Upper lobe of right lung (tissue), 1 donor: ENCODE results near the gene ROBO2. TPM values are rescaled to one million over a fixed set of nuclear protein-coding genes. Genes with fewer than 3 reads are reported as not detected.
A peak's percentile ranks its signal among the peaks of the same experiment; 100 is the strongest.

Experiments used
- ATAC-seq: fragments of 200-7000 bp; cut with Tn5 transposase; one replicate; pipeline ENCODE4 v1.9.1; 2020; ENCODE audit warnings: mild to moderate bottlenecking, moderate library complexity
- DNase-seq: peaks from one replicate; pipeline ENCODE4 v3.0.0-alpha.2; 2020
- H3K27ac ChIP-seq: fragments of 200-600 bp; one replicate; pipeline ENCODE4 v1.8.0; 2022
- H3K27me3 ChIP-seq: fragments of 200-600 bp; one replicate; pipeline ENCODE4 v1.8.0; 2022; ENCODE audit warnings: mild to moderate bottlenecking
- H3K36me3 ChIP-seq: fragments of 200-600 bp; one replicate; pipeline ENCODE4 v1.8.0; 2022
- H3K4me1 ChIP-seq: fragments of 200-600 bp; one replicate; pipeline ENCODE4 v1.8.0; 2022
- H3K4me3 ChIP-seq: fragments of 200-600 bp; one replicate; pipeline ENCODE4 v1.8.0; 2022; ENCODE audit warnings: mild to moderate bottlenecking
- H3K9me3 ChIP-seq: fragments of 200-600 bp; one replicate; pipeline ENCODE4 v1.8.0; 2022
- intact Hi-C: fragments of 100-400 bp; cut with DNase I; formaldehyde crosslinking; loops from one replicate; pipeline ENCODE4 v1.11.0; 2022
- total RNA-seq: library from RNA; stranded (reverse); fragmentation: NEBNext Ultra II Directional; extraction: Animal tissue kit (Norgen Biotek cat#: 25700); gene quantifications from one replicate; pipeline ENCODE4 v1.2.1, GENCODE V29; 2021
- TF ChIP-seq, protein P1 (sequence below): fragments of 200-600 bp; IDR thresholded peaks from one replicate; pipeline ENCODE4 v1.8.0; 2022; ENCODE audit warnings: antibody characterized with exemption
- donor health status: DM: no; HTN: yes; CAD: no; lungs with severe emphysema.

The ROBO2 gene
- total RNA-seq, 1 donor from 2014 or later = 27.1 TPM

DNA sequence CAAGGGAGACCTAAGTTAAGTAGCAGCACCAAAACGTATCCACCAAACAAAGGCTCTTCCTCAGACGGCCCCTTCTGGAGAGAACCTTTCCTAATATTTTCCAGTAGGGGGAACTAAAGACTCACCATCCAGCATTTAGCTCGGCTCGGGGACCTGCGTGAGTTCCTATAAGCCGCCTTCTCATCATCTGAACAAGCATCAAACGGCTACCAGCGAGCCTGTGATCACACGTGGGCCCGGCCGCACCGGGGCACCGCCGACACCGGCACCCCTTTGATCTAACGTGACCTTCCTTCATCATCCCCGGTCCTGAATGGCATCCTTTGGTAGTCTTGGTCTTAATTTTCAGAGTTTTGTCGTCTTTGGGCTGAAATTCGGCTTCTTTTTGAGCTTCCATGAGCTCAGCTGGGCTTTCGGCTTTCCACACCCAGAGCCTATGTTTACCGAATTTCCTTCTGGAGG lies 1.4 kb upstream of the ROBO2 start:
- Histone ChIP-seq H3K27ac (no peak overlapping the region), H3K9me3 (no peaks in the 10 kb centered on the region), H3K4me1 (no peaks in the 10 kb centered on the region), H3K4me3 (peak overlapping the region; percentile 54), H3K27me3 (peaks cover 36% of the 10 kb centered on the region), H3K36me3 (no peaks in the 10 kb centered on the region)
- ATAC-seq (peak; percentile 94), DNase-seq (peak; percentile 69)
- intact Hi-C loops = no loop called here
- TF ChIP-seq, protein P1, sequence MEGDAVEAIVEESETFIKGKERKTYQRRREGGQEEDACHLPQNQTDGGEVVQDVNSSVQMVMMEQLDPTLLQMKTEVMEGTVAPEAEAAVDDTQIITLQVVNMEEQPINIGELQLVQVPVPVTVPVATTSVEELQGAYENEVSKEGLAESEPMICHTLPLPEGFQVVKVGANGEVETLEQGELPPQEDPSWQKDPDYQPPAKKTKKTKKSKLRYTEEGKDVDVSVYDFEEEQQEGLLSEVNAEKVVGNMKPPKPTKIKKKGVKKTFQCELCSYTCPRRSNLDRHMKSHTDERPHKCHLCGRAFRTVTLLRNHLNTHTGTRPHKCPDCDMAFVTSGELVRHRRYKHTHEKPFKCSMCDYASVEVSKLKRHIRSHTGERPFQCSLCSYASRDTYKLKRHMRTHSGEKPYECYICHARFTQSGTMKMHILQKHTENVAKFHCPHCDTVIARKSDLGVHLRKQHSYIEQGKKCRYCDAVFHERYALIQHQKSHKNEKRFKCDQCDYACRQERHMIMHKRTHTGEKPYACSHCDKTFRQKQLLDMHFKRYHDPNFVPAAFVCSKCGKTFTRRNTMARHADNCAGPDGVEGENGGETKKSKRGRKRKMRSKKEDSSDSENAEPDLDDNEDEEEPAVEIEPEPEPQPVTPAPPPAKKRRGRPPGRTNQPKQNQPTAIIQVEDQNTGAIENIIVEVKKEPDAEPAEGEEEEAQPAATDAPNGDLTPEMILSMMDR = peak; percentile 65

DNA sequence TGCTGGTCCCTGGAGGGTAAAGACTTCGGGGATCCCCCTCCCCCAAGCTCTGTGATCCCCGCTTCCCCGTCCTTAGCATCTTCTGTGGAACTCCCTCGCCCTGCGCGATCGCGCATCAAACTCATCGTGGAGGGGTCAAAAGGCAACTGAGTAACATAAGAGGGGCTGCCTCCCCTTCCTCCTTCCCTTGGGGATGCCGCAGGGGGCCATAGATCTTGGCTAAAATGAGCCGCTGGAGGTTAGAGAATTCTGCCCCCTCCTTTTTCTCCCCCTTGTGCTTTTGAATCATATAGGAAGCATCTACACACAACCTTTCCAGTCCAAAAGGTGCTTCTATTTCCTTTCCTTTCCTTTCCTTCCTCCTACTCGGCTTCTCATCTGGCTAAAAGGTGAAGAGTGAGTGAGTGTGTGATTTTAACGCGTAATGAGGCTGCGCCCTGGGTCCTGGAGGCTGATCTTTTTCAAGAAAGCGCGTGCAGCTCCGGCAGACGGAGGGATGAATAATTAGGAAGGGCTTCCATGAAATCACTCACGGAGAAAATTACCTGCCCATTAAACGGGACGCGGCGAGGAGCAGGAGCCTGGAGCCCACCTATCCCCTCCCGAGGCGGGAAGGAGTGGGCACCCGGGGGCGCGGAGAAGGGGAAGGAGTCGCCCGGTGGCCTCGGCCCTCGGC lies 831 bp upstream of the ROBO2 start:
- DNase-seq (no peak), ATAC-seq (no peak)
- H3K27ac ChIP-seq = no peak overlapping the region
- TF ChIP-seq, protein P1 = no peak
- no peaks in the 10 kb centered on the region for H3K9me3 ChIP-seq
- peaks cover 36% of the 10 kb centered on the region for H3K27me3 ChIP-seq
- peak overlapping the region; percentile 54 for H3K4me3 ChIP-seq
- H3K4me1 ChIP-seq = no peaks in the 10 kb centered on the region
- H3K36me3 ChIP-seq = no peaks in the 10 kb centered on the region
- intact Hi-C loops = no loop called here

DNA sequence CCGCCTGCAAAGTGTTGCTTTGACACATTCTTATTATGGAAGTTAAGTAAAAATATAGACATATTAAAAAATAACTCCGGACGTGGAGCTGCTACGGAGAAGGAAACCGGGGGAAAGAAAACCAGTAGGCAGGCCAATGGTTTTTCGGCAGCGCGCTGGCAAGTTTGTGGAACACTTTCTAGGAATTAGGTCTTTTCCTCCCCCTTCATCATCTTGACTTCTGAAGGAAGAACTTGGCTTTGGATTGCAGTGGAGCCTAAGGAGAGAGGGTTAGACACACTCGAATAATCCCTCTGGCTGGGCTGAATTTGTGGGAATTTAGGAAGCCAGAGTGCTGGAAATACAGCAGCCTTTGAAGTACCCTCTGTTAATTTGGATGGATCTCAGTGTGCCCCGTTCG lies 317 bp downstream of the ROBO2 start:
- Histone ChIP-seq H3K9me3 (no peaks in the 10 kb centered on the region), H3K4me1 (no peaks in the 10 kb centered on the region), H3K4me3 (peak overlapping the region; percentile 54), H3K36me3 (no peaks in the 10 kb centered on the region), H3K27ac (no peak overlapping the region), H3K27me3 (peaks cover 36% of the 10 kb centered on the region)
- ATAC-seq (no peak), DNase-seq (no peak)
- TF ChIP-seq, protein P1 = no peak
- intact Hi-C loops = loop anchor here (10.0 kb wide), 1 partner anchor 215 kb away; no protein-coding TSS in a partner anchor

DNA sequence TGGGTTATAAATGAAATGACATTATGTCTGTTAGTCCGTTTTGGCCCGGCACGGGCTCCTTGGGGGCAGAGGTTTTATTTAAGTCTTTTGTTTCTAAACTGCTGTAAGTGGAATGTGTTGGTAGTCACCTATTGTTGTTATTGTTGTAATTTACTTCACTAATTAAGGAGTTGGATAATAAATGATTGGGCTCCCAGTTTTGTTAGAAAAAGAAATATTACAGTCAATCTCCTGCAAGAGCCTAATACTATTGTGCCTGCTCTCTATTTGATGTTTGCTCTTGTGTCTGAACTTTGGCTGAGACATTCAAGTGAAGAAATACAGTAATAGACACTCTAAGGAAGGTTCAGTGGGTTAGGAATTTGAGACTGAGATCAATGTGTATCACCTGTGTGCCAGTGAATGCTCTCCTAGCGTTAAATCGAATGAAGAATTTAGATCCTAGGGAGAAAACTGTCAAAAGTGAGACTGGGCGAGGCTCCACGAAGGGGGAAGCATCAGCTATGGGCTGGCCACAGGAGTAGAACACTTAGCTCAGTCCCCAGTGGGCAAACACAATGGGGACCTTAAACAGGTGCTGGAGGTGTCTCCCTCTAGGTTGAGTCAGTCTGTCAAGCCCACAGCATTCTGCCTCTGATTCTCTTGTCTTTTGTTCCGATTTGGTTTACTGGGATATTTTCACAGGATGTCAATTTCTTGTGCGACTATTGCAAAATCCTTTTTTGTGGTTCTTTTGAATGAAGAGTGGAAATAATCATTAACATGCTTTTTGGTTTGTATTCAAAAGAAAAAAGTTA lies 1.2 kb downstream of the ROBO2 start:
- no peak overlapping the region for H3K27ac ChIP-seq
- peaks cover 36% of the 10 kb centered on the region for H3K27me3 ChIP-seq
- TF ChIP-seq, protein P1 = no peak
- intact Hi-C loops = loop anchor here (10.0 kb wide), 1 partner anchor 214 kb away; no protein-coding TSS in a partner anchor
- peak overlapping the region; percentile 54 for H3K4me3 ChIP-seq
- ATAC-seq (no peak), DNase-seq (no peak)
- no peaks in the 10 kb centered on the region for H3K9me3 ChIP-seq
- no peaks in the 10 kb centered on the region for H3K4me1 ChIP-seq
- H3K36me3 ChIP-seq = no peaks in the 10 kb centered on the region

DNA sequence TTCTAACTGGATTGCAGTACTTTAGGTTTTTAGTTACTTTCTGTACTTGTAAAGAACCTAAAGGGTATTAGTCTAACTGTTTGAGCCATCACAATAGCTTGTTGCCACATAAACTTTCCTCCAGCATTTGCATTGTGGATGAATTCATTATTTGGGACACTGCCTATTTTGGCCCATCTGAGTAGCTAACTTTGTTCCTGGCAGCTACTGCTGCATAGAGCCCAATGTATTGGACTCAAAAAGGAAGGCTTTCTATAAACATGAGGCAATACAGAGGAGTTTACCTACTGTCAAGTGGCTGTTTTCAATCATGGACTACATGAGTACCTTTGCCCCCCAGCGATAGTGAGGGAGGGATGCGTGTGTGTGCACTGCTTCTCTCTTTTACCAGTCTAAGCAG lies 1.9 kb downstream of the ROBO2 start:
- Histone ChIP-seq H3K36me3 (no peaks in the 10 kb centered on the region), H3K27me3 (peaks cover 36% of the 10 kb centered on the region), H3K9me3 (no peaks in the 10 kb centered on the region), H3K27ac (no peak overlapping the region), H3K4me1 (no peaks in the 10 kb centered on the region), H3K4me3 (peak overlapping the region; percentile 54)
- intact Hi-C loops = loop anchor here (10.0 kb wide), 1 partner anchor 213 kb away; no protein-coding TSS in a partner anchor
- DNase-seq = no peak
- TF ChIP-seq, protein P1 = no peak
- ATAC-seq = no peak
